Fibroblast of pulmonary artery (primary cell): ENCODE results near the gene DAO.

Experiments
- DNase-seq: peaks from one replicate; pipeline ENCODE4 v3.0.0-alpha.2; 2010; ENCODE audit warnings: low read depth
- H3K4me3 ChIP-seq: replicated peaks from 2 replicates; pipeline ENCODE4 v1.5.1; 2011; ENCODE audit warnings: low read depth, mild to moderate bottlenecking, control low read depth, low read length, moderate library complexity
- CTCF ChIP-seq: IDR thresholded peaks from 2 replicates; pipeline ENCODE4 v1.5.1; 2011; ENCODE audit warnings: mild to moderate bottlenecking, control low read depth, low read length, inconsistent platforms; ENCODE audit errors: missing control alignments

Gene DAO

GRCh38 chr12:108849660-108850059, 30.2 kb upstream of the DAO start:
- no peak for DNase-seq
- no peak for TF ChIP-seq CTCF
- H3K4me3 ChIP-seq: no peak overlapping the region

- no peak overlapping the region for H3K4me3 ChIP-seq
- DNase-seq: peak; percentile 86
- TF ChIP-seq CTCF: peak; percentile 14
Observed at GRCh38 chr12:108850854-108851573, 28.9 kb upstream of the DAO start.

DNA sequence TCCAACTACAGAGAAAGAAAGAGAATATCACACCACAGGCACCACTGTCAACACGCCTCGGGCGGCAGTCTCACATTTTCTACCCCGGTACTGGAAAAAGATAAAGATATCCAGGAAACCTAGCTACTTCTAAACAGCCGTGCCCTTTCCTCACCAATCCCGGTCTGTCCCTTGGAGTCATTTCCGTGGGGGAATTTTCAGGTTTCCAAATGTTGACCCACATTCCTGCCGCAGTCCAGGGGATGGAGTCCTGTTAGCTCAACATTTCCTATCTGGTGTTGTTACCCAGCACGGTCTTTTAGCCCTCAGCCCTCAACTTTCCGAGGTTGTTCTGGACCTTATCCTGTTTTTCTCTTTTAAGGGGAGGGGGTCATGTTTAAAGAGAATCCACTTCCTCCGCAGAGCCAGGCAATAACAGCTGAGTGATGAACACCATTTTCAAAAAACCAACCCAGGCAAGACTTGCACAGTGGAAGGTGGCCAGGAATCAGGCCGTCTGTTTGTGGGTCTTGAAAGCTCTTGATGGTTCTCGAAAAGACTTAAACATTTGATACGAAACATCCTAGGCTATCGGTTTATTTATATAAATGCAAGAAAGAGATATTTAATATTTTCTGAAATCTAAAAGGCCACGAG, 27.1 kb upstream of the DAO start:
- DNase-seq: peak; percentile 78
- H3K4me3 ChIP-seq: peak overlapping the region; percentile 27
- TF ChIP-seq CTCF: no peak

DNA sequence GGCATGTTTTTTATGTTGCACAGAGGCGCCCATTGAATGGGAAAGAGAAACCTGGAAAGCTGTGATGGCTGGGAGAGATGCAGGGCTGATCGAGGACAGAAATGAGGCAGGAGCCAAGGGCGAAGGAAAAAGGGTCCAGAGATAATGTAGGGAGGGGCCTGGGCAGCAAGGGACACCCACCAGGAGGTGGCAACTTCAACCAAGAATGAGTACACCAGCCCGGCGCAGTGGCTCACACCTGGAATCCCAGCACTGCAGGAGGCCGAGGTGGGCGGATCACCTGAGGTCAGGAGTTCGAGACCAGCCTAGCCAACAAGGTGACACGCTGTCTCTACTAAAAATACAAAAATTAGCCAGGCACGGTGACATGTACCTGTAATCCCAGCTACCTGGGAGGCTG, 26.5 kb upstream of the DAO start:
- no peak for TF ChIP-seq CTCF
- DNase-seq: no peak
- H3K4me3 ChIP-seq: peak overlapping the region; percentile 10

- peak; percentile 55 for TF ChIP-seq CTCF
- peak overlapping the region; percentile 5 for H3K4me3 ChIP-seq
- peak; percentile 96 for DNase-seq
Observed at GRCh38 chr12:108853981-108854446, 25.9 kb upstream of the DAO start.

DNA sequence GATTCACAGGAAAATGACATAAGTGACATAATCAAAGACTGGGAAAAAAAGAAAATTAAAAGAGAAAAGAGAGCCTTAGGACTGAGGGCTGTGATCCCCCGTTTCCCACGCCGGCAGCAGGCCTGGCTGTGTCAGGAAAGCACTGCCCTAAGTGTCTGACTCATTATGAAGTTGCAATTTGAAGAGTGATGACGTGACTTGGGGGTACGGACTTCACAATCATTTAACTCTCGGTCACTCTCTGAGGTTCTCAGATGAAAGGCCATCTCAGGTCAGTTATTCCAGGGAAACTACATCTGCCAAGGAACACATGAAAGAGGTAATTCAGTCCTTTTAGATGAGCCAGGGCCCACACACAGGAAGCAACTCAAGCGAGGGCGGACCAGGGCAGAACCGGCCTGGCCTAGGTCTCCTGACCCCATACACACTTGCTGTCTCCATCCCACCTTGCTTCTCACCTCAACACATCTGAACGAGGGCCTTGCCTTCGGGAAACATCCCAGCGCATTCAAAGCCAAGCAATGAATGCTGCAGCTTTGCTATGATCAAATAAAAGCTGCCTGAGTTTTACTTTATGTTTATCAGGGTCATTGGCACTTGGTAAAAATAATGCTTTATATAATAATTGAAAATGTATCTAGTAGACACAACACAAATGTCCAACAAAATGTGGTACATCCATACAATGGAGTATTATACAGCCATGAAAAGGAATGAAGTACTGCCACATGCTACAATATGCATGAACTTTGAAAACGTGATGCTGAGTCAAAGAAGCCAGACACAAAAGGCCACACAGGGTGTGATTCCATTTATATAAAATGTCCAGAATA, 25.2 kb upstream of the DAO start:
- H3K4me3 ChIP-seq: peak overlapping the region; percentile 99
- TF ChIP-seq CTCF: no peak
- DNase-seq: peak; percentile 97
